ENCODE data around the gene LMAN1L. TPM values are rescaled to one million over a fixed set of nuclear protein-coding genes. Genes with fewer than 3 reads are reported as not detected.
A peak's percentile ranks its signal among the peaks of the same experiment; 100 is the strongest.

LMAN1L gene
- total RNA-seq, 4 donors from 2014 or later, result not detected

DNA sequence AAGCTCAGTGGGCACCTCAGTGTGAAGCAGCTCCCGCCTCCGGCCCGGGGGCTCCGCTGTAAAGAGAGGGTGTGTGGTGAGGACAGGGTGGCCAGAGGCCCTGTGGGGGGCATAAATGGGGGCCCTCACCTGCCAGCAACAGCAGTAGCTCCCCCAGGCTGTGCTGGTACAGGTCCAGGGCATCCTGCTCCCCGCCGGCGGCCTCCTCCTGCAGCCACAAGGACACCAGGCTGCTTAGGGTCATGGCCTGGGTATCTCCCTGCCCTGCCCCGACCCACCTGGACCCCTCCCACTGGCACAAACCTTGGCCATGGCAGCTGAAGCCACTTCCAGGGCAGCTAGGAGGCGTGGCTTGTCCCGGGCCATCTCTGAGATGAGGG lies 25.5 kb downstream of the LMAN1L start:
- no peaks in the 10 kb centered on the region for H3K27me3 ChIP-seq
- DNase-seq, result no peak
- H3K36me3 ChIP-seq, result peaks cover 0 to 38% (median 0%) of the 10 kb centered on the region in 3 donors
- H3K4me3 ChIP-seq, result no peak overlapping the region
- peaks cover 0 to 22% (median 4%) of the 10 kb centered on the region in 4 donors for H3K4me1 ChIP-seq
- no peak for TF ChIP-seq POLR2A (IDR thresholded peaks at IDR 0.05)
- TF ChIP-seq, protein P1, sequence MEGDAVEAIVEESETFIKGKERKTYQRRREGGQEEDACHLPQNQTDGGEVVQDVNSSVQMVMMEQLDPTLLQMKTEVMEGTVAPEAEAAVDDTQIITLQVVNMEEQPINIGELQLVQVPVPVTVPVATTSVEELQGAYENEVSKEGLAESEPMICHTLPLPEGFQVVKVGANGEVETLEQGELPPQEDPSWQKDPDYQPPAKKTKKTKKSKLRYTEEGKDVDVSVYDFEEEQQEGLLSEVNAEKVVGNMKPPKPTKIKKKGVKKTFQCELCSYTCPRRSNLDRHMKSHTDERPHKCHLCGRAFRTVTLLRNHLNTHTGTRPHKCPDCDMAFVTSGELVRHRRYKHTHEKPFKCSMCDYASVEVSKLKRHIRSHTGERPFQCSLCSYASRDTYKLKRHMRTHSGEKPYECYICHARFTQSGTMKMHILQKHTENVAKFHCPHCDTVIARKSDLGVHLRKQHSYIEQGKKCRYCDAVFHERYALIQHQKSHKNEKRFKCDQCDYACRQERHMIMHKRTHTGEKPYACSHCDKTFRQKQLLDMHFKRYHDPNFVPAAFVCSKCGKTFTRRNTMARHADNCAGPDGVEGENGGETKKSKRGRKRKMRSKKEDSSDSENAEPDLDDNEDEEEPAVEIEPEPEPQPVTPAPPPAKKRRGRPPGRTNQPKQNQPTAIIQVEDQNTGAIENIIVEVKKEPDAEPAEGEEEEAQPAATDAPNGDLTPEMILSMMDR (IDR thresholded peaks at IDR 0.05), result no peak
- no peaks in the 10 kb centered on the region for H3K9me3 ChIP-seq
- no peak overlapping the region for H3K27ac ChIP-seq

DNA sequence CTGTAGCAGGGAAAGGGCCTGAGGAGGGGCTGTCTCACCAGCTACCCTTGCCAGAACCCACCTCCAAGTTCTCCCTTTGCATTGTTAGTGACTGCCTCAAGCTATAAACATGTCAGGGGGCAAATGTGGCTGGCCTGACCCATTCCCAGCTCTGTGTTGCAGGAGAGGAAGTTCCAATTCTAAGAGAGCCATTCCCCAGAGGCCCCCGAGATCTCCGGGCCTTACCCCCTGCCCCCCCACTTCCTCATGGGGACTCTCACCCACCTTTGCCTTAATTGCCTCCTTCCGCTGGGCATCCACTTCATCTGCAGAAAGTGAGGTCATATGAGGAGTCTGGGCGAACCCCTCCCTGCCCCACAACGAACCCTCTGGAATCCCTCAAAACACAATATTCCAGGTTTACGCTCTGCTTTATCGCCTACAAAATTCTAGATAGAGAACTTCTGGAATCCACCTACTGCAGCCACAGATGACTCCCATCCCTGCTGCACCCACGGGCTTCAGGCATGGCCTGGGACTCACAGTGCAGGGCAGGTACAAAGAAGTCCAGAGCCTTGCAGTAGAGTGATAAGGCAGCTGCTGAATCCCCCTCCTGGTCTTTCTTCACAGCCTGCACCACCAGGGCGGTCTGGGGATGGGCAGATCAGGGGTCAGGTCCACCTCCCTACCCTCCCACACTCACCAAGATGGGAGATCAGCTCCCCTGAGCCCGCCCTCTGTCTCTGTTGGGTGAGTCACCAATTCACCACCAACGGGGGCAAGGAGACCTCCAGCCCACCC lies 26.3 kb downstream of the LMAN1L start:
- Histone ChIP-seq H3K4me3 (no peak overlapping the region), H3K27me3 (no peaks in the 10 kb centered on the region), H3K4me1 (peaks cover 0 to 30% (median 12%) of the 10 kb centered on the region in 4 donors), H3K27ac (no peak overlapping the region), H3K36me3 (peaks cover 0 to 38% (median 0%) of the 10 kb centered on the region in 3 donors), H3K9me3 (no peaks in the 10 kb centered on the region)
- no peak for DNase-seq
- no peak for TF ChIP-seq POLR2A (IDR thresholded peaks at IDR 0.05)
- TF ChIP-seq, protein P1 (IDR thresholded peaks at IDR 0.05), result no peak

DNA sequence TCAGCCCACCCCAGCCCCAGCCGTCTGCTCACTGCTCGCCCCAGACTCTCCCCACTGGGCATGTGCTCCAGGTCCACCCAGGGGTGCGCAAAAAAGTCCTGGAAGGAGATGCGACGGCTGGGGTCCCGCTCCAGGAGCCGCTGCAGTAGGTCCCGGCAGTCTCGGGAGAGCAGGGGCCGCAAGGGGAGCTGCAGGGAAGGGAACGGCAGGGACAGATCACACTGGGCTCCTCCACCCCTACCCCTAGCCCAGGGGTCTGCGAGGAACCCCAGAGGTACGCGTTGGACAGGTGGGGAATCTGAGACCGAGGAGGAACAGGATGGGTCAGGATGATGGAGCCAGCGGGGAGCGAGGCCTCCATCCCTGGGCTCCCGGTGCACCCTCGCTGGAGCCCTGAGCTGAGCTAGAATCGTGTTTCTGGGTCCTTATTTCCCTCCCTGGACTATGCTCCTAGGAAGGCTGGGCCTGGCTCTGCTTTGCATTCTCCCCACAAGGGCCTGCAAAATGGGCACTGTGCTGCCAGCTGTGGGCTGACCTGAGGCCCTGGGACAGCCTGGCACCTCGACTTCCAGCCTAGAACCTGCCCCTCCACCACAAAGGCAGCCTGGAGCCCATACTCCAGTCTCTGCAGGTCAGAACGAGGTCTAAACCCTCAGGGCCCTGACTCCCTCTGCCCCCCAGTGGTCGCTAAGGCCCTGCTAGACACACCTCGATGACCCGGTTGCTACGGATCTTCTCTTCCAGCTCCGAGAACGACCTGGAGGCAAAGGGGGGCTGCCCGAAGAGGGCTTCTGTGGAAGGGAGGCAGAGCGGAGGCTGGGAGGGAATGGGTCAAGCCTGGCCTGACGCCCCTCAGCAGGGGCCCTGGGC lies 27.1 kb downstream of the LMAN1L start:
- TF ChIP-seq POLR2A (IDR thresholded peaks at IDR 0.05), result no peak
- TF ChIP-seq, protein P1 (IDR thresholded peaks at IDR 0.05), result peak in 2 of 6 experiments; percentile 11 to 26
- H3K4me1 ChIP-seq, result peaks cover 0 to 30% (median 13%) of the 10 kb centered on the region in 4 donors
- peaks cover 0 to 38% (median 0%) of the 10 kb centered on the region in 3 donors for H3K36me3 ChIP-seq

GRCh38 chr15:74840851-74841775 lies 28.5 kb downstream of the LMAN1L start:
- H3K36me3 ChIP-seq, result peaks cover 0 to 49% (median 0%) of the 10 kb centered on the region in 3 donors
- TF ChIP-seq POLR2A (IDR thresholded peaks at IDR 0.05), result no peak
- TF ChIP-seq, protein P1 (IDR thresholded peaks at IDR 0.05), result no peak
- DNase-seq, result no peak
- H3K9me3 ChIP-seq, result no peaks in the 10 kb centered on the region
- peak overlapping the region in 2 of 4 donors; percentile 39 to 91 for H3K27ac ChIP-seq
- H3K27me3 ChIP-seq, result no peaks in the 10 kb centered on the region
- peaks cover 0 to 30% (median 15%) of the 10 kb centered on the region in 4 donors for H3K4me1 ChIP-seq
- peak overlapping the region in 2 of 4 donors; percentile 79 to 86 for H3K4me3 ChIP-seq

More for the DNA sequence above, 27.1 kb downstream of the LMAN1L start:
- no peak for DNase-seq
- Histone ChIP-seq H3K27ac (no peak overlapping the region), H3K4me3 (no peak overlapping the region), H3K9me3 (no peaks in the 10 kb centered on the region), H3K27me3 (no peaks in the 10 kb centered on the region)

Data from Peyer's patch (tissue), 4 donors.